HEK293 (cell line): ENCODE measurements around the gene PLPPR2.

Experiments used
- CTCF ChIA-PET: fragments of 350-600 bp; formaldehyde crosslinking; extraction: SDS; loops from one replicate; lab custom pipeline; 2021; ENCODE audit warnings: antibody characterized with exemption; lab: Yijun Ruan, JAX
- POLR2A ChIA-PET: fragments of 300-600 bp; formaldehyde crosslinking; extraction: SDS; loops from one replicate; lab custom pipeline; 2020; ENCODE audit warnings: antibody characterized with exemption, inconsistent platforms; lab: Yijun Ruan, JAX
- H3K27ac ChIP-seq: fragments of 200-500 bp; sonication (Bioruptor generic); 2 replicates; pipeline ENCODE4 v1.5.1; 2014; ENCODE audit warnings: low read depth, low read length, control low read depth, inconsistent platforms; ENCODE audit errors: extremely low read depth
- H3K36me3 ChIP-seq, 2 experiments: fragments of 200-500 bp in 1 of 2; sonication (Bioruptor generic) in 1 of 2; 1 replicate in 1 of 2; 2 replicates in 1 of 2; pipeline ENCODE4 v1.5.1; 2014 to 2017; ENCODE audit warnings: inconsistent platforms in 2 of 2, low read length in 2 of 2; ENCODE audit not compliant: control insufficient read depth in 2 of 2, insufficient read depth in 1 of 2
- H3K4me1 ChIP-seq: fragments of 200-500 bp; sonication (Bioruptor generic); 2 replicates; pipeline ENCODE4 v1.5.1; 2014; ENCODE audit warnings: mild to moderate bottlenecking, low read length, inconsistent platforms; ENCODE audit not compliant: control insufficient read depth, insufficient read depth
- H3K4me3 ChIP-seq: 2 replicates; pipeline ENCODE4 v1.5.1; 2011; ENCODE audit warnings: low read depth, mild to moderate bottlenecking, control low read depth, low read length, moderate library complexity
- H3K9me3 ChIP-seq: fragments of 200-500 bp; sonication (Bioruptor generic); 2 replicates; pipeline ENCODE4 v1.5.1; 2014; ENCODE audit warnings: low read depth, low read length, inconsistent platforms; ENCODE audit not compliant: control insufficient read depth, insufficient read depth
- EGR2 ChIP-seq: fragments of 450-650 bp; formaldehyde crosslinking; IDR thresholded peaks from 2 replicates; pipeline ENCODE4 v1.5.1; 2016; ENCODE audit warnings: low read depth, missing biosample characterization, missing genetic modification characterization
- KLF16 ChIP-seq: fragments of 450-650 bp; formaldehyde crosslinking; IDR thresholded peaks from 2 replicates; pipeline ENCODE4 v1.5.1; 2017; ENCODE audit warnings: missing biosample characterization, missing genetic modification characterization
- KLF17 ChIP-seq: fragments of 450-650 bp; formaldehyde crosslinking; IDR thresholded peaks from 2 replicates; pipeline ENCODE4 v1.5.1; 2016; ENCODE audit warnings: missing biosample characterization, missing genetic modification characterization
- PATZ1 ChIP-seq: fragments of 450-650 bp; formaldehyde crosslinking; IDR thresholded peaks from 2 replicates; pipeline ENCODE4 v1.5.1; 2016; ENCODE audit warnings: missing biosample characterization, missing genetic modification characterization
- ZBTB11 ChIP-seq: fragments of 450-650 bp; formaldehyde crosslinking; conservative IDR thresholded peaks from 2 replicates; pipeline ENCODE4 v1.5.1; 2016; ENCODE audit warnings: low read depth, missing biosample characterization, missing genetic modification characterization
- ZBTB7A ChIP-seq: fragments of 450-650 bp; formaldehyde crosslinking; IDR thresholded peaks from 2 replicates; pipeline ENCODE4 v1.5.1; 2016; ENCODE audit warnings: low read depth, missing biosample characterization, missing genetic modification characterization
- ZFHX2 ChIP-seq: fragments of 450-650 bp; formaldehyde crosslinking; conservative IDR thresholded peaks from 2 replicates; pipeline ENCODE4 v1.5.1; 2016; ENCODE audit warnings: missing biosample characterization, missing genetic modification characterization
- ZNF133 ChIP-seq: fragments of 450-650 bp; formaldehyde crosslinking; IDR thresholded peaks from 2 replicates; pipeline ENCODE4 v1.5.1; 2016; ENCODE audit warnings: missing biosample characterization, missing genetic modification characterization
- ZNF202 ChIP-seq: fragments of 450-650 bp; formaldehyde crosslinking; IDR thresholded peaks from 2 replicates; pipeline ENCODE4 v1.5.1; 2016; ENCODE audit warnings: missing biosample characterization, missing genetic modification characterization, borderline replicate concordance
- ZNF324 ChIP-seq: fragments of 450-650 bp; formaldehyde crosslinking; IDR thresholded peaks from 2 replicates; pipeline ENCODE4 v1.5.1; 2016; ENCODE audit warnings: missing biosample characterization, missing genetic modification characterization
- ZNF530 ChIP-seq: fragments of 450-650 bp; formaldehyde crosslinking; IDR thresholded peaks from 2 replicates; pipeline ENCODE4 v1.5.1; 2016; ENCODE audit warnings: low read depth, missing biosample characterization, missing genetic modification characterization
- ZNF629 ChIP-seq: fragments of 450-650 bp; formaldehyde crosslinking; IDR thresholded peaks from 2 replicates; pipeline ENCODE4 v1.5.1; 2017; ENCODE audit warnings: missing biosample characterization, missing genetic modification characterization
- ZNF645 ChIP-seq: fragments of 450-650 bp; formaldehyde crosslinking; IDR thresholded peaks from 2 replicates; pipeline ENCODE4; 2016; ENCODE audit warnings: missing biosample characterization, missing genetic modification characterization
- ZNF692 ChIP-seq: fragments of 450-650 bp; formaldehyde crosslinking; IDR thresholded peaks from 2 replicates; pipeline ENCODE4 v1.5.1; 2016; ENCODE audit warnings: missing biosample characterization, missing genetic modification characterization
- ZSCAN18 ChIP-seq: fragments of 450-650 bp; formaldehyde crosslinking; IDR thresholded peaks from 2 replicates; pipeline ENCODE4 v1.5.1; 2016; ENCODE audit warnings: missing biosample characterization, missing genetic modification characterization

Gene PLPPR2

GRCh38 chr19:11364935-11365334, 9.7 kb downstream of the PLPPR2 start (continued):
- TF ChIP-seq ZNF692 (tag by site-specific recombination) (0 out of 2 replicates have a peak, but pooled peaks have one; percentile 31), PATZ1 (peak; percentile 45; the same call in 1 of the 2 replicates), ZBTB7A (tag by site-specific recombination) (no peak), ZNF530 (tag by site-specific recombination) (no peak), ZNF629 (tag by site-specific recombination) (no peak), ZBTB11 (tag by site-specific recombination) (no peak), KLF17 (tag by site-specific recombination) (0 out of 2 replicates have a peak, but pooled peaks have one; percentile 20)

- Histone ChIP-seq H3K4me3 (no peak overlapping the region), H3K9me3 (no peaks in the 10 kb centered on the region), H3K36me3 (peaks cover 0 to 41% of the 10 kb centered on the region in 2 experiments; a peak in 2 of 3 replicates), H3K4me1 (no peaks in the 10 kb centered on the region), H3K27ac (no peak overlapping the region)
- ChIA-PET POLR2A (no interaction called here), CTCF (no interaction called here)
- TF ChIP-seq KLF16 (tag by site-specific recombination) = no peak
- TF ChIP-seq ZNF324 (tag by site-specific recombination) = no peak
- no peak for TF ChIP-seq ZNF133 (tag by site-specific recombination)
- peak; percentile 44 for TF ChIP-seq EGR2 (tag by site-specific recombination)
- no peak for TF ChIP-seq ZNF202 (tag by site-specific recombination)
- TF ChIP-seq ZSCAN18 (tag by site-specific recombination) = no peak
- no peak for TF ChIP-seq ZNF645 (tag by site-specific recombination)
- peak; percentile 40; the same call in 1 of the 2 replicates for TF ChIP-seq ZFHX2 (tag by site-specific recombination)
These were observed 10.4 kb downstream of the PLPPR2 start for GRCh38 chr19:11365557-11366117.
